OCI-LY3 (cell line): ENCODE data around the gene PNKP.

Experiments used
- H2AFZ ChIP-seq: fragments of 200-600, 300-600 bp; shearing (Covaris generic); 2 replicates; pipeline ENCODE4 v1.6.0; 2014; ENCODE audit warnings: antibody characterized with exemption, low read depth, low read length
- H3K27ac ChIP-seq: fragments of 200-600, 300-600 bp; sonication (generic); 2 replicates; pipeline ENCODE4 v1.5.1; 2014; ENCODE audit warnings: mild to moderate bottlenecking, low read length, moderate library complexity, mixed read lengths
- H3K27me3 ChIP-seq: fragments of 200-600, 300-600 bp; sonication (generic); 2 replicates; pipeline ENCODE4 v1.6.1; 2014; ENCODE audit warnings: low read depth, low read length, mixed read lengths
- H3K36me3 ChIP-seq: fragments of 200-600, 300-600 bp; sonication (generic); replicated peaks from 2 replicates; pipeline ENCODE3; 2014; ENCODE audit warnings: low read depth, low read length, mixed read lengths
- H3K4me1 ChIP-seq: fragments of 300-600, 200-600 bp; sonication (generic); 2 replicates; pipeline ENCODE4 v1.6.1; 2014; ENCODE audit warnings: low read length, mixed read lengths
- H3K4me2 ChIP-seq: fragments of 200-600, 300-600 bp; sonication (generic); 2 replicates; pipeline ENCODE4 v1.6.1; 2014; ENCODE audit warnings: low read length, mixed read lengths
- H3K4me3 ChIP-seq: fragments of 300-600, 200-600 bp; sonication (generic); 2 replicates; pipeline ENCODE4 v1.5.1; 2014; ENCODE audit warnings: antibody characterized with exemption, mild to moderate bottlenecking, low read length, moderate library complexity
- H3K79me2 ChIP-seq: fragments of 300-600, 200-600 bp; shearing (Covaris generic); 2 replicates; pipeline ENCODE4 v1.6.1; 2014; ENCODE audit warnings: mild to moderate bottlenecking, low read length, mixed read lengths
- H3K9ac ChIP-seq: fragments of 300-600, 200-600 bp; shearing (Covaris generic); 2 replicates; pipeline ENCODE4 v1.6.0; 2014; ENCODE audit warnings: mild to moderate bottlenecking, low read length, moderate library complexity
- H3K9me3 ChIP-seq: fragments of 200-600, 300-600 bp; shearing (Covaris generic); 2 replicates; pipeline ENCODE4 v1.6.1; 2014; ENCODE audit warnings: low read length, mixed read lengths; ENCODE audit not compliant: insufficient read depth
- H4K20me1 ChIP-seq: fragments of 200-600, 300-600 bp; sonication (generic); 2 replicates; pipeline ENCODE4 v1.6.1; 2016; ENCODE audit warnings: low read length, mixed read lengths; ENCODE audit not compliant: insufficient read depth
- EZH2phosphoT487 ChIP-seq: fragments of 200-600 bp; shearing (Covaris generic); IDR thresholded peaks from 2 replicates; pipeline ENCODE4 v1.6.1; 2018; ENCODE audit warnings: antibody characterized with exemption, mixed run types, low read depth
- TF ChIP-seq, protein P1 (sequence below): fragments of 200-600, 300-600 bp; sonication (generic); IDR thresholded peaks from 2 replicates; pipeline ENCODE4 v1.5.1; 2014; ENCODE audit warnings: antibody characterized with exemption, low read length, low read depth

Gene PNKP

DNA sequence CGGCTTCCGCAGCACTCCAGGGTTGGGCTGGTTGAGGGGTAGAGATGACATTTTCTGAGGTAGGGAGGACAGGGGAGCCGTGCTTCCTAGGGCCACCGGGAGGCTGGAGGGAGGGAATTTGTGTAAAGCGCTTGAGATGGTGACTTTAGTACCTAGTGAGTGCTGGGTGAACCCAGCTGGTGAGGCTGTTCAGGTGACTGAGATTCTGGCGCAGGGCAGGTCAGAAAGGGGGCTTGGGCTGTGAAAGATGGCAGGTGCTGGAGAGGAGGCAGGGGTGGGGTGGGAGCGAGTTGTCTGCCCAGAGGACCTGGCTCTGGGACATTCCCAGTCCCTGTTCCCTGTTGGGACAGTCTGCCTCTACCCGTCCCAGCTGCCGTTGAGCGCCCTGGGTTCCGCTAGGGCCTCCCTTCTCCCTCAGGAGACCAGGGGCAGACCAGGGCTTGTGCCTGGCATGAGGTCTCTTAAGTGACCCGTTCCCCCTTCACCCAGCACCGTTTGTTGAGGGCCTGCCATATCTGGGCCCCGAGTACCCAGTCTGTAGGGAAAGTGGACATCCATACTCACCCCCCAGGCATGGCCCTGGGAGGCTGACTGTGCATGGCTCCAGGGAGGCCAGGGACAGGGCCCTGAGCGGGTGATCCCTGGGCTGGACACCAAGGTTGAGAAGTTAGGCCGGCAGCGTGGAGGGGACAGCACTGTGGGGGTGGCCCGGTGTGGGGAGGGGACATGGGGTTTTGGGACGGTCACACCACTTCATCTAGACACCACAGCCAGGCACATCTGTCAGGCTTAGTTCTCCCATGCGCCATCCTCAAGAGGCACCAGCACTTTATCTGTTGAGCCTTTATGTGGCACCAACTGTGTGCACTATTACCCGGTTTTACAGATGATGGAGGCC, 11.5 kb downstream of the PNKP start:
- peaks cover 48% of the 10 kb centered on the region for H3K36me3 ChIP-seq
- no peak overlapping the region for H3K9ac ChIP-seq
- peaks cover 43% of the 10 kb centered on the region for H4K20me1 ChIP-seq
- peaks cover 29% of the 10 kb centered on the region for H3K79me2 ChIP-seq
- H3K4me3 ChIP-seq: no peak overlapping the region
- H2AFZ ChIP-seq: no peak overlapping the region
- H3K9me3 ChIP-seq: no peaks in the 10 kb centered on the region
- H3K27me3 ChIP-seq: no peaks in the 10 kb centered on the region
- no peak overlapping the region for H3K4me2 ChIP-seq
- no peak overlapping the region for H3K27ac ChIP-seq
- H3K4me1 ChIP-seq: peaks cover 19% of the 10 kb centered on the region
- TF ChIP-seq, protein P1, sequence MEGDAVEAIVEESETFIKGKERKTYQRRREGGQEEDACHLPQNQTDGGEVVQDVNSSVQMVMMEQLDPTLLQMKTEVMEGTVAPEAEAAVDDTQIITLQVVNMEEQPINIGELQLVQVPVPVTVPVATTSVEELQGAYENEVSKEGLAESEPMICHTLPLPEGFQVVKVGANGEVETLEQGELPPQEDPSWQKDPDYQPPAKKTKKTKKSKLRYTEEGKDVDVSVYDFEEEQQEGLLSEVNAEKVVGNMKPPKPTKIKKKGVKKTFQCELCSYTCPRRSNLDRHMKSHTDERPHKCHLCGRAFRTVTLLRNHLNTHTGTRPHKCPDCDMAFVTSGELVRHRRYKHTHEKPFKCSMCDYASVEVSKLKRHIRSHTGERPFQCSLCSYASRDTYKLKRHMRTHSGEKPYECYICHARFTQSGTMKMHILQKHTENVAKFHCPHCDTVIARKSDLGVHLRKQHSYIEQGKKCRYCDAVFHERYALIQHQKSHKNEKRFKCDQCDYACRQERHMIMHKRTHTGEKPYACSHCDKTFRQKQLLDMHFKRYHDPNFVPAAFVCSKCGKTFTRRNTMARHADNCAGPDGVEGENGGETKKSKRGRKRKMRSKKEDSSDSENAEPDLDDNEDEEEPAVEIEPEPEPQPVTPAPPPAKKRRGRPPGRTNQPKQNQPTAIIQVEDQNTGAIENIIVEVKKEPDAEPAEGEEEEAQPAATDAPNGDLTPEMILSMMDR: no peak

DNA sequence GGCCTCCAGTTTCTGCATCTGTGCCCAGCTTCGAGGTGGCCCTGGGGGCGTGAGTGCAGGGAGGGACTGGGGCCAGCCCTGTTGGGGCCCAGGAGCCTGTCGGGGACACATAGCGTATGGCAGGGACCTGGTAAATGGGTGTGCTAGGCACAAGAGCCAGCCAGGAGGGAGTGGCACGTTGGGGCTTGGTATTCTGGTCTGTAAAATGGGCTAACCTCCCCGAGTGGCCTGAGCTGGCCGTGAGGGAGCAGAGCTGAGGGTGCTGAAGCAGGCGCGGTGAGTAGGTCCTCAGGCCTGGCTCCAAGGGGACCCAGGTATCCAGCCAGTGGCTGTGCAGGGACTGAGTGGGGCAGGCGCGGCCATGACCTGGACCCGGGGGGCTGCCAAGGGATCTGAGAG, 12.1 kb downstream of the PNKP start:
- Histone ChIP-seq H3K27me3 (no peaks in the 10 kb centered on the region), H3K36me3 (peaks cover 43% of the 10 kb centered on the region), H3K79me2 (peaks cover 29% of the 10 kb centered on the region), H3K4me1 (peaks cover 19% of the 10 kb centered on the region), H3K9ac (no peak overlapping the region), H4K20me1 (peaks cover 43% of the 10 kb centered on the region), H3K4me3 (no peak overlapping the region), H3K27ac (no peak overlapping the region), H2AFZ (no peak overlapping the region), H3K9me3 (no peaks in the 10 kb centered on the region), H3K4me2 (no peak overlapping the region)
- TF ChIP-seq, protein P1: no peak
- TF ChIP-seq EZH2phosphoT487: no peak

DNA sequence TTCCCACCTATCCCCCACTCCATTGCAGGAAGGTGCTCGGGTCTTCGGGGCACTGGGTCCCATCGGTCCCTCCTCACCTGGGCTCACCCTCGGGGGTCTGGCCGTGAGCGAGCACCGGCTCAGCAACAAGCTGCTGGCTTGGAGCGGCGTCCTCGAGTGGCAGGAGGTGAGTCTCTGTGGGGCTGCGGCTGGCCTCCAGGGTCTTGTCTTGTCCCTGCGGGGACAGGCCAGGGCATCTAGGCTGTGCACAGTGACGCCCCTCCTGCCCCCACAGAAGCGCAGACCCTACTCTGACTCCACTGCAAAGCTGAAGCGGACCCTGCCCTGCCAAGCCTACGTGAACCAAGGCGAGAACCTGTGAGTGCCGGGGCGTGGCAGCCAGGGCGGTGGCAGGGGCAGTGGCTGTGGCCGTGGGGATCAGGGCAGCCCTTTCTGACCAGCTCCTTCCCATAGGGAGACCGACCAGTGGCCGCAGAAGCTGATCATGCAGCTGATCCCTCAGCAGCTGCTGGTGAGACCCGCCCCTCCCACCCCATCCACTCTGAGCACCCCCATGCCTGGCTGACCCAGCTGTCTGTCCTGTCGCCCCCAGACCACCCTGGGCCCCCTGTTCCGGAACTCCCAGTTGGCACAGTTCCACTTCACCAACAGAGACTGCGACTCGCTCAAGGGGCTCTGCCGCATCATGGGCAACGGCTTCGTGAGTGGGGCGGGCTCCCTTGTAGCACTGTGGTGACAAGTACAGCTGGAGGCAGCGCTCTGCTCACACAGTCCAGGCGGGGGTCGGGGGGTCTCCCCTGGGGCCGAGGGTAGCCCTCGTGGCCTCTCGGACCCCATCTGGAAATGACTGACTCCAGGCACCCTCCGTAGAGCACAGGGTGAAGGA, 12.8 kb downstream of the PNKP start:
- H4K20me1 ChIP-seq: peaks cover 43% of the 10 kb centered on the region
- H3K4me1 ChIP-seq: peaks cover 23% of the 10 kb centered on the region
- TF ChIP-seq, protein P1: no peak
- no peak for TF ChIP-seq EZH2phosphoT487
- no peak overlapping the region for H3K4me2 ChIP-seq
- H3K27ac ChIP-seq: no peak overlapping the region
- H2AFZ ChIP-seq: no peak overlapping the region
- H3K27me3 ChIP-seq: no peaks in the 10 kb centered on the region
- H3K9ac ChIP-seq: no peak overlapping the region
- H3K9me3 ChIP-seq: no peaks in the 10 kb centered on the region
- H3K79me2 ChIP-seq: peaks cover 29% of the 10 kb centered on the region
- H3K36me3 ChIP-seq: peaks cover 43% of the 10 kb centered on the region
- no peak overlapping the region for H3K4me3 ChIP-seq

DNA sequence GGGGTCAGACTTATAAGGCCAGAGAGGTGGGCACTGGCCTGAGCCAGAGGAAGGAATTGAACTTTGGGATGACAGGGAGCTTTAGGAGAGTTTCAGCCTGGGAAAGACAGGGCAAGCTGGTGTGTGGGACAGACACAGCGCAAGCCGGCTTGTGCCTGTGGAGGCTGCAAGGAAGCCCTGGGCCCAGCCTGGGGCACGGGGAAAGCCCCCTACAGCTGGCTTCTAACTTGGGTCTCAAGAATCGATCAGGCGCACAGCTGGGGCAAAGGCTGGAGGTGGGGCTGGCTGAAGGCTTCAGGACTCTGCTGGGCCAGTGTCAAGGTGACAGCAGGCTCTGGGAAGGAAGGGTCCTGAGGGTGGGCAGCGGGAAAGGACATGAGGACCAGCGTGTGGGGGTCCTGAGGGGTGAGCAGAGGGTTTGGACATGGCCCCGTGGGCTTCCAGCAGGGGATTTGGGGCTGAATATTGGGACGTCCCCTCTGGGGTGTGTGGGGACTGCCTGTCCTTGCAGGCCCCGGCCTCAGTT, 13.5 kb downstream of the PNKP start:
- peaks cover 29% of the 10 kb centered on the region for H3K79me2 ChIP-seq
- peaks cover 31% of the 10 kb centered on the region for H3K4me1 ChIP-seq
- no peak overlapping the region; the same call in 1 of the 2 replicates for H3K4me2 ChIP-seq
- TF ChIP-seq, protein P1: no peak
- no peak for TF ChIP-seq EZH2phosphoT487
- H3K9ac ChIP-seq: no peak overlapping the region
- no peaks in the 10 kb centered on the region for H3K27me3 ChIP-seq
- H3K9me3 ChIP-seq: peaks cover 1% of the 10 kb centered on the region; the same call in 1 of the 2 replicates
- H3K4me3 ChIP-seq: no peak overlapping the region
- no peak overlapping the region for H2AFZ ChIP-seq
- H4K20me1 ChIP-seq: peaks cover 43% of the 10 kb centered on the region
- H3K27ac ChIP-seq: no peak overlapping the region
- peaks cover 45% of the 10 kb centered on the region for H3K36me3 ChIP-seq
